Muscle layer of colon (tissue), 2 donors: ENCODE measurements around the gene ARL13B.

Source experiments
- H3K27ac ChIP-seq: one replicate; pipeline ENCODE4 v1.7.0; 2013; ENCODE audit warnings: low read depth, mild to moderate bottlenecking, low read length, moderate library complexity
- H3K27me3 ChIP-seq, 2 donors: one replicate each; pipeline ENCODE4 v1.7.0; 2013; ENCODE audit warnings: low read length in 2 of 2, mild to moderate bottlenecking in 2 of 2; ENCODE audit not compliant: insufficient read depth in 2 of 2, control insufficient read depth in 1 of 2
- H3K36me3 ChIP-seq: one replicate; pipeline ENCODE4 v1.7.0; 2013; ENCODE audit warnings: mild to moderate bottlenecking, low read length; ENCODE audit not compliant: insufficient read depth
- H3K4me1 ChIP-seq: one replicate; pipeline ENCODE4 v1.7.0; 2013; ENCODE audit warnings: mild to moderate bottlenecking, low read length; ENCODE audit not compliant: insufficient read depth
- H3K4me3 ChIP-seq, 2 donors: one replicate each; pipeline ENCODE4 v1.7.0; 2013; ENCODE audit warnings: low read length in 2 of 2, low read depth in 1 of 2, mild to moderate bottlenecking in 1 of 2, moderate library complexity in 1 of 2
- H3K9ac ChIP-seq: one replicate; pipeline ENCODE4 v1.7.0; 2013; ENCODE audit warnings: low read length
- H3K9me3 ChIP-seq: one replicate; pipeline ENCODE4 v1.7.0; 2013; ENCODE audit warnings: mild to moderate bottlenecking, low read length
- donor health status: abdominal sarcoma.
- donor health status: Adenocarcinoma of cecum.

The ARL13B gene

GRCh38 chr3:93969997-93970396 lies 10.0 kb upstream of the ARL13B start:
- no peak overlapping the region for H3K27ac ChIP-seq

GRCh38 chr3:93973131-93974126 lies 6.5 kb upstream of the ARL13B start, which contains the start of gene PROS1:
PROS1 (minus strand) TSS chr3:93973896; CDS start chr3:93973749, 147 bp downstream.
- H3K27me3 ChIP-seq = no peaks in the 10 kb centered on the region
- no peaks in the 10 kb centered on the region for H3K9me3 ChIP-seq
- peak within 1 kb of the TSS; percentile 65 for H3K27ac ChIP-seq
- no peaks in the 10 kb centered on the region for H3K36me3 ChIP-seq
- peak within 1 kb of the TSS; percentile 62 to 72 for H3K4me3 ChIP-seq
- peak within 1 kb of the TSS; percentile 62 for H3K9ac ChIP-seq
- H3K4me1 ChIP-seq = peaks cover 12% of the 10 kb centered on the region

More at GRCh38 chr3:93969997-93970396, 10.0 kb upstream of the ARL13B start:
- H3K4me3 ChIP-seq = no peak overlapping the region
- H3K27me3 ChIP-seq = no peaks in the 10 kb centered on the region
- no peaks in the 10 kb centered on the region for H3K9me3 ChIP-seq
- H3K4me1 ChIP-seq = peaks cover 12% of the 10 kb centered on the region
- H3K9ac ChIP-seq = no peak overlapping the region
- no peaks in the 10 kb centered on the region for H3K36me3 ChIP-seq

- Histone ChIP-seq H3K4me3 (no peak overlapping the region), H3K9me3 (no peaks in the 10 kb centered on the region), H3K4me1 (no peaks in the 10 kb centered on the region), H3K36me3 (no peaks in the 10 kb centered on the region), H3K27me3 (no peaks in the 10 kb centered on the region), H3K27ac (no peak overlapping the region), H3K9ac (no peak overlapping the region)
These were observed 1.7 kb downstream of the ARL13B start for GRCh38 chr3:93981649-93982048.

GRCh38 chr3:93983408-93983807 lies 3.5 kb downstream of the ARL13B start:
- Histone ChIP-seq H3K4me3 (no peak overlapping the region), H3K27ac (no peak overlapping the region), H3K27me3 (no peaks in the 10 kb centered on the region), H3K9me3 (no peaks in the 10 kb centered on the region), H3K9ac (no peak overlapping the region), H3K36me3 (no peaks in the 10 kb centered on the region), H3K4me1 (no peaks in the 10 kb centered on the region)

GRCh38 chr3:93984618-93985017 lies 4.7 kb downstream of the ARL13B start:
- H3K4me1 ChIP-seq = no peaks in the 10 kb centered on the region

GRCh38 chr3:93988283-93988682 lies 8.3 kb downstream of the ARL13B start:
- Histone ChIP-seq H3K27me3 (no peaks in the 10 kb centered on the region), H3K4me3 (no peak overlapping the region), H3K36me3 (no peaks in the 10 kb centered on the region), H3K9ac (no peak overlapping the region), H3K4me1 (no peaks in the 10 kb centered on the region), H3K27ac (no peak overlapping the region), H3K9me3 (no peaks in the 10 kb centered on the region)

More at GRCh38 chr3:93984618-93985017, 4.7 kb downstream of the ARL13B start:
- Histone ChIP-seq H3K4me3 (no peak overlapping the region), H3K27me3 (no peaks in the 10 kb centered on the region), H3K9ac (no peak overlapping the region), H3K36me3 (no peaks in the 10 kb centered on the region), H3K9me3 (no peaks in the 10 kb centered on the region), H3K27ac (no peak overlapping the region)

GRCh38 chr3:93988764-93989163 lies 8.8 kb downstream of the ARL13B start:
- no peak overlapping the region for H3K4me3 ChIP-seq
- no peak overlapping the region for H3K9ac ChIP-seq
- H3K4me1 ChIP-seq = no peaks in the 10 kb centered on the region
- H3K27ac ChIP-seq = no peak overlapping the region
- H3K36me3 ChIP-seq = no peaks in the 10 kb centered on the region
- no peaks in the 10 kb centered on the region for H3K9me3 ChIP-seq
- H3K27me3 ChIP-seq = no peaks in the 10 kb centered on the region

GRCh38 chr3:93989241-93989640 lies 9.3 kb downstream of the ARL13B start:
- H3K9ac ChIP-seq = no peak overlapping the region
- no peaks in the 10 kb centered on the region for H3K27me3 ChIP-seq
- H3K36me3 ChIP-seq = no peaks in the 10 kb centered on the region
- H3K4me1 ChIP-seq = no peaks in the 10 kb centered on the region
- H3K4me3 ChIP-seq = no peak overlapping the region
- no peaks in the 10 kb centered on the region for H3K9me3 ChIP-seq
- no peak overlapping the region for H3K27ac ChIP-seq

- Histone ChIP-seq H3K4me1 (no peaks in the 10 kb centered on the region), H3K4me3 (no peak overlapping the region), H3K9ac (no peak overlapping the region), H3K27me3 (no peaks in the 10 kb centered on the region), H3K9me3 (no peaks in the 10 kb centered on the region), H3K36me3 (no peaks in the 10 kb centered on the region), H3K27ac (no peak overlapping the region)
These were observed 11.7 kb downstream of the ARL13B start for GRCh38 chr3:93991631-93992030.

- Histone ChIP-seq H3K4me3 (no peak overlapping the region), H3K9ac (no peak overlapping the region), H3K27me3 (no peaks in the 10 kb centered on the region), H3K4me1 (no peaks in the 10 kb centered on the region), H3K27ac (no peak overlapping the region), H3K9me3 (no peaks in the 10 kb centered on the region), H3K36me3 (no peaks in the 10 kb centered on the region)
These were observed 12.3 kb downstream of the ARL13B start for GRCh38 chr3:93992207-93992606.

- Histone ChIP-seq H3K9ac (no peak overlapping the region), H3K4me3 (no peak overlapping the region), H3K27me3 (no peaks in the 10 kb centered on the region), H3K4me1 (no peaks in the 10 kb centered on the region), H3K27ac (no peak overlapping the region), H3K36me3 (no peaks in the 10 kb centered on the region), H3K9me3 (no peaks in the 10 kb centered on the region)
These were observed 14.1 kb downstream of the ARL13B start for GRCh38 chr3:93994056-93994455.
